ENCODE data around the gene HCAR3.
A peak's percentile ranks its signal among the peaks of the same experiment; 100 is the strongest.
"Not testable (repeated sequence)": the region's sequence is repeated elsewhere in the genome, so short reads cannot be mapped to it uniquely, and the experiment has no call there.

The HCAR3 gene

DNA sequence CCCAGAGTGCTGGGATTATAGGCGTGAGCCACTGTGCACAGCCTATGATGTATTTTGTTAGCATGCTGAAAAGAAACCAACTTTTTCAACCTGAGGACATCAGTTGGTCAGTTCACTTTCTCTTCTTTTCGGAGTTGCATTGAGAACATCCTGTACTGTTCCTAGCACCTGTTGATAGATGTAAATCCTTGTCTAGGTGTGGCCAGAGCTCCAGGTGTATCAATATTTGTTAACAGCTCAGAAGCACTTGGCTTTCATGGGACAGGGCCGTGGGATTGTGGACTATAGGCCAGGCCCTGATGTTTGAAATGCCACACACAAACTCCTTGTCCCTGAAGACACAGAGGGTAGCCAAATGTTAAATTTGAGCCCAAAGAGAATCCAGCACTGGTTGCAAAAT lies 28.3 kb downstream of the HCAR3 start:
- H3K4me3 ChIP-seq (ENCODE audit: low read depth, low read length), result no peak overlapping the region
- no peak for DNase-seq (ENCODE audit: low read depth, low spot score)
- in situ Hi-C loops (cut with HindIII; ENCODE audit: low sequenced_read_pairs), result no loop called here
- TF ChIP-seq CTCF (IDR thresholded peaks at IDR 0.05; ENCODE audit: low read depth, low read length), result no peak

DNA sequence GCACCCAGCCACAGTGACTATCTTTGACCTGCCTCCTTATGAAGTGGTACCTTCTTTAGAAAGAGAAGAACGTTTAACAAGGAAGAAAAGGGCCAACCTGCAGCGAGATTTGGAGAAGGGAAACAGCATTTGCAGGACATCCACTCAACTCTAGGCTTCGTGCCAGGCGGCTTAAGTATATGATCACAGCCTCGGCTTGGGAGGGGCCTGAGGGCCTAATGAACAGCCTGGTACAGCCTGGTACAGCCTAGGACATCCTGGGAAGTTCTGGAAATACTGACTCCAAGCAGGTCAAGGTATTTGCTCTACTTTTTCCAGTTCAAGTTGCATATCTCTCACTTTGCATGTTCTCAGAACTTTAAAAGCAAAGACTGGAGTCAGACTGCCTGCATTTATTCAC lies 29.5 kb downstream of the HCAR3 start:
- TF ChIP-seq CTCF (IDR thresholded peaks at IDR 0.05; ENCODE audit: low read depth, low read length), result no peak
- in situ Hi-C loops (cut with HindIII; ENCODE audit: low sequenced_read_pairs), result no loop called here
- DNase-seq (ENCODE audit: low read depth, low spot score), result no peak
- H3K4me3 ChIP-seq (ENCODE audit: low read depth, low read length), result no peak overlapping the region

GRCh38 chr12:122686538-122686937 lies 30.1 kb downstream of the HCAR3 start:
- TF ChIP-seq CTCF (IDR thresholded peaks at IDR 0.05; ENCODE audit: low read depth, low read length), result no peak
- no peak overlapping the region for H3K4me3 ChIP-seq (ENCODE audit: low read depth, low read length)
- in situ Hi-C loops (cut with HindIII; ENCODE audit: low sequenced_read_pairs), result no loop called here
- DNase-seq (ENCODE audit: low read depth, low spot score), result no peak

DNA sequence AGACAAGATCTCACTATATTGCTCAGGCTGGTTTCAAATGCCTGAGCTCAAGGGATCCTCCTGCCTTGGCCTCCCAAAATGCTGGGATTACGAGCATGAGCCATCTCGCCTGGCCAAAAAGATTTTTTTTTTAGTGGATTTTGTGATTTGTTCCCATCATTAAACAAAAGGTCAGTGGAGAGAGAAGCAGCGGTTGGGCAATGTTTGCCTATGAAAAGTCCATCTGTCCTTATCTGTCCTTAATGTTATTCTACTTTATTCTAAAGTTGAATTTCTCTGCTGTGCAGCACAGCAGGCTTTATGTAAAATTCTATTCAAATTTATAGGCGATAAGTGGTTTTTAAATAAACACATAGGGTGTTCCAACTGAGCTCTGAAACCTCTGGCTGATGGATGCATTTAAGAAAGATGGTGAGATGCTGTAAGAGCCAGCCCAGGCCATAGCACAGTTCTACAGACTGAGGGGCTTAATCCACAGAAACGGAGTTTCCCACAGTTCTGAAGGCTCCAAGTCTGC lies 32.3 kb downstream of the HCAR3 start:
- in situ Hi-C loops (cut with HindIII; ENCODE audit: low sequenced_read_pairs), result no loop called here
- TF ChIP-seq CTCF (IDR thresholded peaks at IDR 0.05; ENCODE audit: low read depth, low read length), result no peak
- no peak for DNase-seq (ENCODE audit: low read depth, low spot score)
- no peak overlapping the region for H3K4me3 ChIP-seq (ENCODE audit: low read depth, low read length)

DNA sequence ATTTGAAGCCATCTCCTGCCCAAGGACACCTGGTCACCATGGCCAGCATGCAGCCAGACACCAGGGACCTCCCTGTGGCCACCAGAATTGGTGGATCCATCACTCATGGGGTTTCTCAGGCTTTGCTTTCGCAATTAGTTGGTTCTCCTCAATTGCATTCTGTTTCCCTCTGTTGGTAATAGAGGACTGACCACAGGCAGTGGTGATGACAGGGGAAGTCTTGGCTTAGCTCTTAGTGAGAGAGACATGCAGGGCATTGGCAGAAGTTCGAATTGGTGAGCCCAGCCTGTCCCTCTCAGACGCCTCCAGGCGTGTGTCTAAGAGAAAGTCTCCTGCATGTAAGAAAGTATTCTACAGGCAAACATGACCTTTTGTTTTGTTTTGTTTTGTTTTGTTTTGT lies 34.8 kb downstream of the HCAR3 start:
- DNase-seq (ENCODE audit: low read depth, low spot score), result peak; percentile 23
- H3K4me3 ChIP-seq (ENCODE audit: low read depth, low read length), result no peak overlapping the region
- TF ChIP-seq CTCF (IDR thresholded peaks at IDR 0.05; ENCODE audit: low read depth, low read length), result no peak
- in situ Hi-C loops (cut with HindIII; ENCODE audit: low sequenced_read_pairs), result no loop called here

DNA sequence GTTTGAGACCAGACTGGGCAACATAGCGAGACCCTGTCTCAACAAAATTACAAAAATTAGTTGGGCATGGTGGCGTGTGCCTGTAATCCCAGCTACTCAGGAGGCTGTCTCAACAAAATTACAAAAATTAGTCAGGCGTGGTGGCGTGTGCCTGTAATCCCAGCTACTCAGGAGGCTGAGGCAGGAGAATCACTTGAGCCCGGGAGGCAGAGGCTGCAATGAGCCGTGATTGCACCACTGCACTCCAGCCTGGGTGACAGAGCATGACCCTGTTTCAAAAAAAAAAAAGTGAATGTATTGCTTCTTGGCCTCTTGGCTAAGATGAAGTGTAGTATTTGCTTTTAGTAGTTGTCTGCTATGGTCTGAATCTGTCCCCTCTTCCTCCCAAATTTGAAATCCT lies 35.6 kb downstream of the HCAR3 start:
- in situ Hi-C loops (cut with HindIII; ENCODE audit: low sequenced_read_pairs); DNase-seq (ENCODE audit: low read depth, low spot score); H3K4me3 ChIP-seq (ENCODE audit: low read depth, low read length): not testable (repeated sequence)

DNA sequence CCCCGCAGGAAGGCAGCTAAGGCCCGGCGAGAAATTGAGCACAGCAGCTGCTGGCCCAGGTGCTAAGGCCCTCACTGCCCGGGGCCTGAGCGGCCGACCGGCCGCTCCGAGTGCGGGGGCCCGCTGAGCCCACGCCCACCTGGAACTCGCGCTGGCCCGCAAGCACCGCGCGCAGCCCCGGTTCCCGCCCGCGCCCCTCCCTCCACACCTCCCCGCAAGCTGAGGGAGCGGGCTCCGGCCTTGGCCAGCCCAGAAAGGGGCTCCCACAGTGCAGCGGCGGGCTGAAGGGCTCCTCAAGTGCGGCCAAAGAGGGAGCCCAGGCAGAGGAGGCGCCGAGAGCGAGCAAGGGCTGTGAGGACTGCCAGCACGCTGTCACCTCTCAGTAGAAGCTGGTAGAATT lies 39.8 kb downstream of the HCAR3 start:
- H3K4me3 ChIP-seq (ENCODE audit: low read depth, low read length); DNase-seq (ENCODE audit: low read depth, low spot score); in situ Hi-C loops (cut with HindIII; ENCODE audit: low sequenced_read_pairs): not testable (repeated sequence)

- H3K4me3 ChIP-seq (ENCODE audit: low read depth, low read length); DNase-seq (ENCODE audit: low read depth, low spot score); in situ Hi-C loops (cut with HindIII; ENCODE audit: low sequenced_read_pairs): not testable (repeated sequence)
These were observed 40.6 kb downstream of the HCAR3 start for GRCh38 chr12:122676015-122676414.

Data from astrocyte of the spinal cord (primary cell).